ENCODE data around the gene OPN4.
"Not testable (repeated sequence)": the region's sequence is repeated elsewhere in the genome, so short reads cannot be mapped to it uniquely, and the experiment has no call there.

The OPN4 gene

GRCh38 chr10:86654411-86655172 is at the start of gene OPN4:
Gene OPN4 (plus strand): TSS chr10:86654547. CDS start chr10:86654784, 237 bp downstream.
- DNase-seq, result no peak

- no peak for DNase-seq
Observed at GRCh38 chr10:86607674-86608073, 46.7 kb upstream of the OPN4 start.

GRCh38 chr10:86609920-86610319 is 44.4 kb upstream of the OPN4 start:
- DNase-seq, result peak; percentile 53

- DNase-seq, result no peak
Observed at GRCh38 chr10:86611386-86611785, 43.0 kb upstream of the OPN4 start.

GRCh38 chr10:86613096-86613495 is 41.3 kb upstream of the OPN4 start:
- DNase-seq, result no peak

GRCh38 chr10:86613905-86614304 is 40.4 kb upstream of the OPN4 start:
- no peak for DNase-seq

- DNase-seq, result no peak
Observed at GRCh38 chr10:86614853-86615252, 39.5 kb upstream of the OPN4 start.

- not testable (repeated sequence) for DNase-seq
Observed at GRCh38 chr10:86617278-86617677, 37.1 kb upstream of the OPN4 start.

GRCh38 chr10:86628311-86628710 is 26.0 kb upstream of the OPN4 start:
- DNase-seq, result no peak

GRCh38 chr10:86630079-86630478 is 24.3 kb upstream of the OPN4 start:
- DNase-seq, result no peak

- DNase-seq, result no peak
Observed at GRCh38 chr10:86632009-86632800, 22.1 kb upstream of the OPN4 start.

- no peak for DNase-seq
Observed at GRCh38 chr10:86632951-86633350, 21.4 kb upstream of the OPN4 start.

- no peak for DNase-seq
Observed at GRCh38 chr10:86635402-86635801, 18.9 kb upstream of the OPN4 start.

- no peak for DNase-seq
Observed at GRCh38 chr10:86636311-86636710, 18.0 kb upstream of the OPN4 start.

- DNase-seq, result no peak
Observed at GRCh38 chr10:86642021-86642420, 12.3 kb upstream of the OPN4 start.

- no peak for DNase-seq
Observed at GRCh38 chr10:86642499-86642898, 11.8 kb upstream of the OPN4 start.

GRCh38 chr10:86644152-86644793 is 10.1 kb upstream of the OPN4 start:
- DNase-seq, result no peak

GRCh38 chr10:86644794-86645445 is 9.4 kb upstream of the OPN4 start:
- no peak for DNase-seq

- DNase-seq, result not testable (repeated sequence)
Observed at GRCh38 chr10:86645621-86646165, 8.7 kb upstream of the OPN4 start.

GRCh38 chr10:86646532-86646931 is 7.8 kb upstream of the OPN4 start:
- DNase-seq, result no peak

GRCh38 chr10:86646933-86647332 is 7.4 kb upstream of the OPN4 start:
- DNase-seq, result no peak

- no peak for DNase-seq
Observed at GRCh38 chr10:86647773-86648703, 6.3 kb upstream of the OPN4 start.

Measured in NCI-H524 treated with DMSO at 0.1 percent for 48 hours (cell line).